GM10266 (cell line): ENCODE measurements around the gene KRT222.

Source experiments
- DNase-seq: peaks from one replicate; pipeline ENCODE4 v3.0.0; 2012; ENCODE audit errors: extremely low spot score
- TF ChIP-seq, protein P1 (sequence below): IDR thresholded peaks from 2 replicates; pipeline ENCODE4 v1.5.1; 2012; ENCODE audit warnings: mild to moderate bottlenecking, low read depth; ENCODE audit not compliant: control insufficient read depth, insufficient read depth; ENCODE audit errors: missing control alignments

The KRT222 gene

DNA sequence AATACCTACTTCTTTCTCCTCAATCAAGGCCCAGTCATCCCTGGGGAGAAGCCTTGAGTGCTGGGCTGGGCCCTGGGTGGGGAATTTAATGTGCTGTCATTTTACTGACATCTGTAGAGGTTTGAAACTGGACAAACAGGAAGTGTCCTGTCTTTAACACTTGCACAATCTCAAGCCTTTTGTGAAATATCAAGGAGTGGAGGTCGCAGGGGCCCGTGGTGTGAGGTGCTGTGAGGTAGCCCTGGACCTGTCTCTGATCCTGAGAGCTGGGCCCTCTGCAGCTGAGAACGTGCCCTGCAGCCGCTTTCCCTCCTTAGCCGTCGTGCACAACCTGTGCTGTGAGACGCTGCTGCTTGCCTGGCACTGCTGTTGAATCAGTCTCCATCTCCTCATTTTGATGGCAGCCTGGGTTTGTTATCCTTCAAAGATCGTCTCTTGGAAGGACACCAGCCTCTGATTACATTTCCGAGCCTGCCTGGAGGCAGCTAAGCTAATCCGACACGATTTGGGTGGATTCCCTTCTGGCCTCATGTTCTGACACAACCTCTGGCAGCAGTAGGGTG is 47.2 kb downstream of the KRT222 start:
- DNase-seq, result no peak
- TF ChIP-seq, protein P1, sequence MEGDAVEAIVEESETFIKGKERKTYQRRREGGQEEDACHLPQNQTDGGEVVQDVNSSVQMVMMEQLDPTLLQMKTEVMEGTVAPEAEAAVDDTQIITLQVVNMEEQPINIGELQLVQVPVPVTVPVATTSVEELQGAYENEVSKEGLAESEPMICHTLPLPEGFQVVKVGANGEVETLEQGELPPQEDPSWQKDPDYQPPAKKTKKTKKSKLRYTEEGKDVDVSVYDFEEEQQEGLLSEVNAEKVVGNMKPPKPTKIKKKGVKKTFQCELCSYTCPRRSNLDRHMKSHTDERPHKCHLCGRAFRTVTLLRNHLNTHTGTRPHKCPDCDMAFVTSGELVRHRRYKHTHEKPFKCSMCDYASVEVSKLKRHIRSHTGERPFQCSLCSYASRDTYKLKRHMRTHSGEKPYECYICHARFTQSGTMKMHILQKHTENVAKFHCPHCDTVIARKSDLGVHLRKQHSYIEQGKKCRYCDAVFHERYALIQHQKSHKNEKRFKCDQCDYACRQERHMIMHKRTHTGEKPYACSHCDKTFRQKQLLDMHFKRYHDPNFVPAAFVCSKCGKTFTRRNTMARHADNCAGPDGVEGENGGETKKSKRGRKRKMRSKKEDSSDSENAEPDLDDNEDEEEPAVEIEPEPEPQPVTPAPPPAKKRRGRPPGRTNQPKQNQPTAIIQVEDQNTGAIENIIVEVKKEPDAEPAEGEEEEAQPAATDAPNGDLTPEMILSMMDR, result no peak

DNA sequence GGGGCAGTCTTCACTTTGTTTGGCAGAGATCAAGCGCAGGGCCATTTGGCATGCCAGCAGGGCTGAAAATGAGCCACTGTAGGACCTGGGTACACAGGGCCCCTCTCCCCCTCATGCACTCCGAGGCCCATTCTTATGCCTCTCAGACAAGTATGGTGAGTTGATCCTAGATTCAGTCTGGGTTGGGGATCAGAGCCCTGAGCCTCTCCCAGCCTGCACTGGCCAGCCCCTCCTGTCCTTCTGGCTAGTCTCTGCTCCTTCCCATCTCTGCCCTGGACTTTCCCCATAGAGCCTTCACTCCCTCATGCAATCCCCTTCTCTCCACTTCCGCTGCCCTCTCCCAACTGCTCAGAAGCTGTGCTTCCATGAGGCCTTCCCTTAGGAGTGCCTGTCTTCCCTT is 48.4 kb downstream of the KRT222 start:
- TF ChIP-seq, protein P1, result no peak
- no peak for DNase-seq

DNA sequence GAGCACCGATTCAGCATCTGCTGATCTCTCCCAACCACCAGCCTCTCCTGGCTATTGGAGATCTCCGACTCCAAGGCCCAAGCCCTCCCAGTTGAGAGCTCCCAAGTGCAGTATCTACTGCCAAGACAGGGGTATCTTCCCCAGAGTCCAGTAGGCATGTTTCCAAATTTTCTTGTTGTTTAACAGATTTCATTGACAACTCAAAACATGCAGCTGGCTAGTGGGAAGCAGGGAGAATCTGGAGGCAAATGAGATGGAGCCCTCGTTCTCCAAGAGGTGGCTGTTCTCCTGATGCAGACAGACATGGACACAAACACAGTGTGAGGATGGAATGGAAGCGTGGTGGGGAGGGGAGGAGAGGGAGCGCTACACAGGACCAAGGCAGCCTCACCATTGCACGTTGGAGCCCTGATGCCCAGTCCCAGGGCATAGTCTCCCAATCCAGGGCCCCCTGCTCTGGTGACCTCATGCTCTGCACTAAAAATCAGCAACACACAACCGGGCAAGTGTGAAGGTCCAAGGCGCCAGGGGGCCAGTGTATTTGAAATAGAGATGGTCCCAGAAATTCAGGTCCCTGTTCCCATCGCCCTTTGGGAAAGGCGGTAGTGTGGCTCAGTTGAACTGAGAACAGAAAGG is 49.0 kb downstream of the KRT222 start:
- TF ChIP-seq, protein P1, result no peak
- no peak for DNase-seq

DNA sequence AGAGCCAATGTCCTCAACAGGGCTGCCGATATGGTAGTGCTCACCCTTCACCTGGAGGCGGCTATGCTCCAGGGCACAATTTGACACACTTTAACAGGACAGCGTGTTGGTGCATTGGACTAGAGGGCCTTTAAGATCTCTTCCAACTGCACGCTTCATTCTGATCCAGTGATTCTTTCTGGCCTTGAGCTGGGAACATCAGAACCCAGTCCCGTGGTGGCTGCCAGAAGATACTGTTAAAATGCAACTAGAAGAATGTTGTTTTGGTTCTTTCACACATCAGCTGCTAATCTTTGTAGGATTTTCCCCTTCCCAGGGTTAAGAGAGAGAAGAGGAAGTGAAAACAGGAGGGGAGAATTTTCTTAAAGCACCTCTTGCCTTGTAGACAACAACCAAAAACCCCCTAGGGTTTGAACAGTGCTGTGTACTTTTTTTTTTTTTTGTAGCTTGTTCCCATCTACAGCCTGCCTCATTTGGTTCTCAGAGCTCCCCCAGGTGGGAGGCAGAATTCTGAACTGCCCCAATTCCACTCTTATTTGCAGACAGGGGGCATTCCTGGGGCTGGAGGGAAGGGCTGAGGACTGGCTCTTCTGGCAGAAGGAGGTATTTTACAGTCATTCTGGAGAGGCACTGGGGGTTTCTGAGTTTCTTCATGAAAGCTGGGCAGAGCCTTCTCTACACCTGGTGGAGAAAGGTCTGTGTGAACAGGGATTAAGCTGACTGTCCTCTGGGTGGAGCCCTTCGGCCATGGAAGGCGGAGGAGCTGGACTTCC is 49.7 kb downstream of the KRT222 start:
- DNase-seq, result peak; percentile 72
- TF ChIP-seq, protein P1, result peak; percentile 58

DNA sequence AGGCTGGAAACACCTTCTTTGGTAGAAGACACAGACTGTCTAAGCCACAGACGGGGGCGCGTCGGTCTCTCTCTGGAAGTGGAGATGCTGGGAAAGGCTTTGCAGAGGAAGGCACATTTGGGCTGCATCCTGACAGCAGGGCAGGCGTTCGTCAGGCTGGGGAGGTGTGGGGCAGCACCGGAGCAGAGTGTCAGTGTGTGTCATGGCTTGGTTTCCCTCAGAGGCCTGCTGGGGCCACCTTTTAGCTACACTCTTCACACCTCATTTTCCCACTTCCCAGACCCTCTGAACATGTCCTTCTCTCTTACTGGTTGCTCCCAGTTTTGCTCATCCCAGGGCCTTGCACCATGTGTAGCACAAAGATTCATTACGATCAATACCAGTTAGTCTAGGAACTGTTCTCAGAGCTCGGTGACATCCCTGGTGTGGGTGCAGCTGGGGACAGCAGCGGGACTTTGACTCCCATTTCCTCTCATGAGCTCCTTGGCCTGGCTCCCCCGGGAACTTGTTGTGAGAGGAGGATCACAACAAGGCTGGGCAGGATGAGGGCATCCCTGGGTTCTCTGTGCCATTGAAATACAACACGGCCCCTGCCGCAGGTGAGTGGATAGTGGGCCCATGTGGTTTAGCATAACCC is 50.4 kb downstream of the KRT222 start:
- DNase-seq, result no peak
- TF ChIP-seq, protein P1, result no peak

DNA sequence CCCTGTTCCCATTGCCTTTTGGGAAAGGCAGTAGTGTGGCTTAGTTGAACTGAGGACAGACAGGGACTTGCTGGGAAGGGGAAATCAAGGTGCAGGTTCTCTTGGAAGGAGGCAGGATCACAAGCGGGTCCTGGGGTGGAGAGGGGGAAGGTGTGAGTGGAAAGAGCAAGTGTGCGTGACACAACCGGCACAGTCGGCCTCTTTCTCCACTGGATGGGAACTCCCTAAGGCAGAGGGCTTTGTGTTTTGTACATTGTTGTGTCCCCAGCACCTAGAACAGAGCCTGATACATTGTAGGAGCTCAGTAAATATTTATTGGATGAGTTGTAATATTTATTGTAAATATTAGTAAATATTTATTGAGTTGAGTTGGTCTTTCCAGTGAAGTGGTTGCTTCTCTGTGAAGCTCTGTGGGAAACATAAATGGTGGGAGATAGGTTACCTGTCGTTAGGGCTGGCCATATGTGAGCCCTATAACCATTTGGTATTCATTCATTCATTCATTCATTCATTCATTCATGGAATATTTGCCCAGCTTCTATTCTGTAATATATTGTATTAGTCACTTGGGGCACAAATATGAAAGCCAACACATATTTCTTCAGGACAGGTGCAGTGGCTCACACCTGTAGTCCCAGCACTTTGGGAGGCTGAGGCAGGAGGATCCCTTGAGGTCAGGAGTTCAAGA is 51.4 kb downstream of the KRT222 start:
- DNase-seq, result no peak
- TF ChIP-seq, protein P1, result no peak
